Activated naive CD4-positive, alpha-beta T cell treated with anti-CD3 and anti-CD28 coated beads for 36 hours (primary cell): ENCODE results near the gene ATP13A3. TPM values are rescaled to one million over a fixed set of nuclear protein-coding genes. Genes with fewer than 3 reads are reported as not detected.

Experiments
- CTCF ChIA-PET: fragments of 350-600 bp; sonication (Branson Sonifier 250); formaldehyde crosslinking; loops from one replicate; lab custom pipeline; 2021; ENCODE audit warnings: antibody characterized with exemption; lab: Charles Lee
- DNase-seq: peaks from one replicate; pipeline ENCODE4 v3.0.0-alpha.2; 2020
- H3K27ac Mint-ChIP-seq: one replicate; pipeline ENCODE4 v1.8.0; 2021; ENCODE audit warnings: mild to moderate bottlenecking, mixed read lengths
- H3K27me3 Mint-ChIP-seq: one replicate; pipeline ENCODE4 v1.8.0; 2021; ENCODE audit warnings: low read depth, mixed read lengths
- H3K36me3 Mint-ChIP-seq: one replicate; pipeline ENCODE4 v1.8.0; 2021; ENCODE audit warnings: low read depth, mixed read lengths
- H3K4me1 Mint-ChIP-seq: one replicate; pipeline ENCODE4 v1.8.0; 2021; ENCODE audit warnings: low read depth, mixed read lengths
- H3K4me3 Mint-ChIP-seq: one replicate; pipeline ENCODE4 v1.8.0; 2021; ENCODE audit warnings: mild to moderate bottlenecking, moderate library complexity, mixed read lengths
- H3K9me3 Mint-ChIP-seq: one replicate; pipeline ENCODE4 v1.8.0; 2021; ENCODE audit warnings: mixed read lengths
- intact Hi-C: fragments of 100-400 bp; cut with micrococcal nuclease; formaldehyde crosslinking; loops from one replicate; pipeline ENCODE4 v1.15.1; 2023
- total RNA-seq, 2 experiments: library from RNA; stranded (reverse); gene quantifications; one replicate each; pipeline ENCODE4 v1.2.3, GENCODE V29; 2021

The ATP13A3 gene
- total RNA-seq, 2 experiments from 2014 or later: 88.4 to 92.3 TPM

DNA sequence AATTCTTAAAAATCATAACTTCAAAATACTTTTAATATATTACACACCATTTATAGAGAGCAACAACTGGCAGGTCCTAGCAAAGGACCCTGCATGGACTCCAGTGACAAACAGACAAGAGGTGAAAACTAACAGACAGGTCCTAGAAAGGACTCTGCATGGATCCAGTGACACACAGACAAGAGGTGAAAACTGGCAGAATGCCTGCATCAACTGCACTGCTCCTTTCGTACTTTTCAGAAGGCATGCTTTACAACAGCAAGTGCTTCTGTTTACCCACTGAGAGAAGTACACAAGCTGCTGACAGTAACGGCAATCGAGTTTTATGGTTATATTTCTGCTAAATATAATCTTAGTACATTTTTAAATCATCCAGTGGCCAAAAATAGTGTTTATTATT is 63.5 kb downstream of the ATP13A3 start:
- intact Hi-C loops: no loop called here
- H3K4me1 Mint-ChIP-seq: no peaks in the 10 kb centered on the region
- no peaks in the 10 kb centered on the region for H3K9me3 Mint-ChIP-seq
- no peak overlapping the region for H3K27ac Mint-ChIP-seq
- H3K27me3 Mint-ChIP-seq: no peaks in the 10 kb centered on the region
- CTCF ChIA-PET: interaction anchor here (1.4 kb wide), 1 partner anchor 16 kb away, joined by 3 read pairs; no protein-coding TSS in a partner anchor
- no peak for DNase-seq
- H3K36me3 Mint-ChIP-seq: peaks cover 29% of the 10 kb centered on the region
- H3K4me3 Mint-ChIP-seq: no peak overlapping the region

DNA sequence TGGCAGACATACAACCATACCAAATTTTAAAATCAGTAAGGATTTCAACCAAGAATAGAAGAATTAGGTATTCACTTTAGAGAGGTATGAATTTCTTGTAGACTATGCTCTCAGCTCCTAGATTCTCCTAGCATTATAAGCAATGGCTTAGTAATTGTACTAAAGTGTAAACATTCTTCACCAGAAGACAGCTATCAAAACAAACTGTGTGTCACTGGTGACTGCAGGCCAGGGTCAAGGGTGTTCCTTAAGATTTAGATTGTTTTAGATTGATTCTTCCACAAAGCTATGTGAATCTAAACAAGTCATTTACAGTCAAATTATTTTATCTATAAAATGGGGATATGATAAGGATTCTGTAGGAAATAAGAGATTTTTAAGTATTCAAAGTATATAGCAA is 64.6 kb downstream of the ATP13A3 start:
- intact Hi-C loops: no loop called here
- no peaks in the 10 kb centered on the region for H3K27me3 Mint-ChIP-seq
- no peak for DNase-seq
- H3K36me3 Mint-ChIP-seq: peaks cover 24% of the 10 kb centered on the region
- CTCF ChIA-PET: interaction anchor here (0.6 to 1.4 kb wide), 2 partner anchors 15 to 31 kb away, joined by 3 to 5 read pairs; no protein-coding TSS in a partner anchor
- no peak overlapping the region for H3K27ac Mint-ChIP-seq
- H3K9me3 Mint-ChIP-seq: no peaks in the 10 kb centered on the region
- H3K4me1 Mint-ChIP-seq: no peaks in the 10 kb centered on the region
- H3K4me3 Mint-ChIP-seq: no peak overlapping the region

DNA sequence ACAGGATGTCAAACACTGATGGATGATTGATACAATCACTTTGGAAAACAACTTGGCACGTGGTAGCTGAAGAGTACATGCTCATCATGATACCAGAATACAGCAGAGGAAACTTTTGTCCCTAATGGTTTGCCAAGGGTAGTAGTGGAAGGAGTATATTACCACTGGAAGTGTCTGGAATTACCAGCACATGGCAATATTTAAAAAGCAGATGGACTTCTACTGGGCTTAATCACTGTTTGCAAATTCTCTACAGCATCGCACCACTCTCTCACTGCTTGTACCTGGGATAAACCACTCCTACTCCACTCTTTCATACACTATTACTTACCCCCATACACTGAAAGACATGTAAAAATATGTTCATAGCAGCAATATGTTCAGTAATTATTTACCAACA is 68.1 kb downstream of the ATP13A3 start:
- H3K27me3 Mint-ChIP-seq: no peaks in the 10 kb centered on the region
- intact Hi-C loops: no loop called here
- no peak overlapping the region for H3K4me3 Mint-ChIP-seq
- H3K9me3 Mint-ChIP-seq: no peaks in the 10 kb centered on the region
- H3K4me1 Mint-ChIP-seq: no peaks in the 10 kb centered on the region
- no peak for DNase-seq
- no peak overlapping the region for H3K27ac Mint-ChIP-seq
- CTCF ChIA-PET: no interaction called here
- peaks cover 22% of the 10 kb centered on the region for H3K36me3 Mint-ChIP-seq

DNA sequence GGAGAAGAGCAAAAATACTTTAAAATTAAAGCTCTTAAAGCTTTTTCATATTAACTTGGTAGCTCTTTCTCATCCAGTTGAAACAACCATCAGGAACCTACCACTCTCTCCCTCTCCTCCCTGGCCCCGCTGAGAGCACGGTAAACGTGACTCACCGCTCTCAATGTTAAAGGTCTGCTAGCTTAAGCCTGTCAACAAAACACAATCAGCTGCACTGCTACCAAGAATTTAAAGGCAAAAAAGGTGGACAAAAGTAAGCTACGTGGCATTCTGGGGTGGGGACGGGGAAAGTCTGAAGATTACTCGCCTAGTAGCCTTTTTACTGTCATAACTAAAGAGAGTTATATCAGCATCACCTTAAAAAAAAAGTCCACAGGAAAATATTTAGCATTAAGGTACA is 79.4 kb downstream of the ATP13A3 start:
- peaks cover 16% of the 10 kb centered on the region for H3K36me3 Mint-ChIP-seq
- no peaks in the 10 kb centered on the region for H3K27me3 Mint-ChIP-seq
- CTCF ChIA-PET: interaction anchor here (0.9 to 15.7 kb wide), 10 partner anchors 11 to 188 kb away, joined by 3 to 166 read pairs (median 4); partner anchors contain the start of gene GP5

DNA sequence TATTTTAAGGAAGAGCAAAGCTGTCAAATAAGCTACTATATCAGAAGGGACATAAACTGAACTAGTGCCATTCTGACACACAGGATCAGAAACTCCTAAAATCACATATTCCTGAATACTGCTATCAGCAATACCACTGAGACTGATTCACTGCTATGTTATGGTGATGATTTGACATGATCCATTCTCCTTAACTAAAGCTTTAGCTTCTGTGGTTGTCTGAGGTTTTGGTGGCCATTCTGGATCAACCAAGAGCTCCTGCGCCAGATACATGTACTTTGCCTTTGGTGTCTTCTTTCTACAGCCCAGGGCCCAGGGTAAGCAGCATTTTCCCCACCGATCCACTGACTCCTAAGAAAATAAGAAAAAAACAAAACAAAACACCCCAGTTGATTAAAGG is 81.0 kb downstream of the ATP13A3 start:
- Mint-ChIP-seq H3K9me3 (no peaks in the 10 kb centered on the region), H3K27ac (no peak overlapping the region), H3K4me1 (peaks cover 2% of the 10 kb centered on the region), H3K27me3 (no peaks in the 10 kb centered on the region), H3K4me3 (no peak overlapping the region), H3K36me3 (peaks cover 11% of the 10 kb centered on the region)
- DNase-seq: no peak
- CTCF ChIA-PET: interaction anchor here (0.8 to 15.7 kb wide), 5 partner anchors 9 to 72 kb away, joined by 3 to 166 read pairs (median 31); partner anchors contain the start of gene GP5
- intact Hi-C loops: loop anchor here (2.0 kb wide), 1 partner anchor 61 kb away; no protein-coding TSS in a partner anchor

More for the DNA sequence above, 79.4 kb downstream of the ATP13A3 start:
- DNase-seq: no peak
- Mint-ChIP-seq H3K27ac (no peak overlapping the region), H3K4me1 (peaks cover 2% of the 10 kb centered on the region), H3K9me3 (no peaks in the 10 kb centered on the region), H3K4me3 (no peak overlapping the region)
- intact Hi-C loops: no loop called here

DNA sequence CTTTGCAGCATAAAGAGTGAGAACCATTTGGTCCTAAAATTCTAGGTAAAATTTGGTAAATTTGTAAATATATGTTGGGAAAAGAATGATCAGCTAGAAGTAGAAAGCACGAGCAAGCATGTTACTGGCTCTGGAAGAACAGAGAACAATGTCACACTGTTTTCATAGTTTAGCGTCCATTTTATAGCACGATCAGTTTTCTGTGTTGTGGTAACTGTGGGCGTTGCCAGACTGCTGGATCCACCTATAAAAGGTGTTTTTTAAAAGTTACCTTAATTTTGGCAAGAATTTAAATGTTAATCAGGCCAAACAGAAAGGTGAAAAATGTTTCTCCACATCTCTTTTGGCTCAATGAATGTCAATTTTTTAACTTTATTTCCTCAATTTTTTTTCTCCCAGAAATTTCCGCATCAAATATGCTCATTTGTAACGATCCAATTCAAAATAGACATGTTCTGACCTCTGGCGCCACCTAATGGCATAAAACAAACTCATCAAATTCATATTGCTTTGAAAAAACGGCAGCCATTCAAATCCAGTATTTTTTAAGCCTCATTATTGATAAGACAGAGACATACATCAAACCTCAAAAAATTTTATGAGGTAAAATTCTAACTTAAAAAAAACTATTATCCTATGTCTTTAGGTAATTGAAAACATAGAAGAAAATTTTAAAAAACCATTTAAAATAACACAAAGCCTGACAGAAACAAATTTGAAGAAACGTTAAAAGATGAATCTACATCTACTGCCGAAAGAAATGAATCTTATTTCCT is 82.2 kb downstream of the ATP13A3 start:
- Mint-ChIP-seq H3K36me3 (peaks cover 8% of the 10 kb centered on the region), H3K9me3 (no peaks in the 10 kb centered on the region), H3K4me3 (no peak overlapping the region), H3K27ac (no peak overlapping the region), H3K27me3 (no peaks in the 10 kb centered on the region), H3K4me1 (peaks cover 9% of the 10 kb centered on the region)
- CTCF ChIA-PET: interaction anchor here (0.6 to 15.7 kb wide), 10 partner anchors 8 to 83 kb away, joined by 3 to 166 read pairs (median 4); partner anchors contain the start of gene GP5
- peak; percentile 60 for DNase-seq
- intact Hi-C loops: loop anchor here (1.0 to 2.0 kb wide), 2 partner anchors 60 to 71 kb away; no protein-coding TSS in a partner anchor

DNA sequence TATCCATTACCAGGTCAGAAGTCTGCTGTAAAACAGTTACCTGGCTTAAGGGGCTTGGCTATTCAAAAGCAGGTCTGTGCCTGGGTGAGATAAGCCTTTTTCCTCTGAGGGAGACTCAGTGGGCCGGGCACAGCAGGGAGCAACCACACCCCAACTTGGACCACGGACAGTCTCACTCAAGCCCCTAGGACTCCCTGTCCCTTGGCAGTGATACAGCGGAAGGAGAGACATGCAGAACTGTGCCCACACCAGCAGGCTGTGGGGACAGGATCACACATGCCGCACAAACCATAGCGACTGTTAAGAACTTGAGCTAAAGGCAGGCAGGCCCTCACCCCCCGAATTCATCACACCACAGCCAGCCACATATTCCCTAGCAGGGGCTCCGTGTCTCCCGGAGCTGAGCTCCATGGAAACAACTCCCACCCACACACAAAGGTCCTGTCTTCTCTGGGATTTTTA is 84.9 kb downstream of the ATP13A3 start:
- no peak for DNase-seq
- H3K27ac Mint-ChIP-seq: no peak overlapping the region
- intact Hi-C loops: no loop called here

DNA sequence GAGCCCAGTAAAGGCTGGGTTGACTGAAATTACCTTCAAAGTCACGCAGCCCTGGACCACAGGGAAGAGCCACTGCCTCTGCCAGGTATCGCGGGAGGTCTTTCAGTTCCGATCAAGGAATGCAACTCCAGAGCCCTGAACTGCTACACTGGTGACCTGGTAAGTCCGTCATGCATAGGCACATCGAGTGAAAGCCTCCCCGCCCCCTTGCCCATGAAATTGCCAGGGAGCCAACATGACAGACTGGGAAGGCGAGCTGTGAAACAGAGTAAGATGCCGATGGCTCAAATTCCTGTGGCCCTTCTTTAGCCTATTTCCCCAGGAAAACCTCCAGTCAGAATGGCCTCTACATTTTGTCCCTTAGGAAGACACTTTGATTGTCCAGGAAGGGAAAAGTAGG is 85.5 kb downstream of the ATP13A3 start:
- Mint-ChIP-seq H3K9me3 (no peaks in the 10 kb centered on the region), H3K36me3 (peaks cover 3% of the 10 kb centered on the region), H3K4me1 (peaks cover 35% of the 10 kb centered on the region), H3K27ac (no peak overlapping the region), H3K4me3 (no peak overlapping the region), H3K27me3 (peaks cover 5% of the 10 kb centered on the region)
- CTCF ChIA-PET: interaction anchor here (15.7 kb wide), 1 partner anchor 59 kb away, joined by 166 read pairs; no protein-coding TSS in a partner anchor
- DNase-seq: no peak
- intact Hi-C loops: no loop called here

More for the DNA sequence above, 84.9 kb downstream of the ATP13A3 start:
- Mint-ChIP-seq H3K27me3 (peaks cover 5% of the 10 kb centered on the region), H3K9me3 (no peaks in the 10 kb centered on the region), H3K4me3 (no peak overlapping the region), H3K36me3 (peaks cover 3% of the 10 kb centered on the region), H3K4me1 (peaks cover 32% of the 10 kb centered on the region)
- CTCF ChIA-PET: interaction anchor here (1.0 to 15.7 kb wide), 5 partner anchors 13 to 69 kb away, joined by 3 to 166 read pairs (median 4); no protein-coding TSS in a partner anchor

DNA sequence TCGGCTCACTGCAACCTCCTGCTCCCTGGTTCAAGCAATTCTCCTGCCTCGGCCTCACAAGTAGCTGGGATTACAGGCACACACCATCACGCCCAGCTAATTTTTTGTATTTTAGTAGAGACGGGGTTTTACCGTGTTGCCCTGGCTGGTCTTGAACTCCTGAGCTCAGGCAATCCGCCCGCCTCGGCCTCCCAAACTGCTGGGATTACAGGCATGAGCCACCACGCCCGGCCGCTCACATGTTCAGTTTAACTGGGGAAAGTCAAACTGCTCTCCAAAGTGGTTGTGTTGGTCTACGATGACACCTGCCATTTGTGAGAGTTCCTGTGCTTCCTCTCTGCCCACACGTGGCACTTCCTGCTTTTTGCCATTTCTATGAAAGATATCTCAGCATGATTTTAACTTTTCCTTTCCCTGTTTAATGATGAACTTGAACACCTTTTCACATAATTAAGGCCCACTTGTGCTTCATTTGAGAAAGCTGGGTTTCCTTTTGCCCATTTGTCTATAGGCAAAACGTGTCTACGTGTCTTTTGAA is 86.9 kb downstream of the ATP13A3 start:
- intact Hi-C loops: loop anchor here (5.0 kb wide), 2 partner anchors 232 to 623 kb away; partner anchors contain the start of gene TMEM44
- Mint-ChIP-seq H3K4me3 (no peak overlapping the region), H3K36me3 (peaks cover 3% of the 10 kb centered on the region), H3K9me3 (no peaks in the 10 kb centered on the region), H3K4me1 (peaks cover 49% of the 10 kb centered on the region), H3K27me3 (peaks cover 5% of the 10 kb centered on the region), H3K27ac (no peak overlapping the region)
- CTCF ChIA-PET: interaction anchor here (0.6 to 15.7 kb wide), 3 partner anchors 57 to 159 kb away, joined by 3 to 166 read pairs (median 4); no protein-coding TSS in a partner anchor
- DNase-seq: peak; percentile 8

DNA sequence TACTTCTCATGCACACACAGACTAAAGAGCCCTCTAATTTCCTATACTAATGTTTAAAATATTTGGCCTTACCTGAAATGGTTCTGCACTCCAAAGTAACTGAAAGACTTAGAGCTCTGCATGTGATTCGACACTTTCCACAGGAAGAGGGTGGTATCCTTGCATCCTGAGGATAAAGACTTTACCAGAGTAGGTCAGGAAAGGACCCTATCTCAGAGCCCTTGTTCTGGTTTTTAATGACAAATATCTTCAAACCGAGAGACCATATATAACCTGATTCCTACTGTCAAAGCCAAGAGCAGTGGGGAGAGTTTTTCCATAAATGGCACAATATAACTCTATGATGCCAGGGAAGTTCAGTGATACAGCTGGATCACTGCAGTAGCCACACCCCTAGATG is 87.6 kb downstream of the ATP13A3 start, which contains the start of gene GP5:
Gene GP5, minus strand, starts transcription at position 101 of the 400 bp plus-strand sequence. CDS start 984 bp downstream, outside the sequence.
- H3K27me3 Mint-ChIP-seq: peaks cover 5% of the 10 kb centered on the region
- no peak for DNase-seq
- no peaks in the 10 kb centered on the region for H3K9me3 Mint-ChIP-seq
- intact Hi-C loops: loop anchor here (5.0 kb wide), 2 partner anchors 233 to 622 kb away; partner anchors contain the start of gene TMEM44
- CTCF ChIA-PET: interaction anchor here (0.6 to 15.7 kb wide), 6 partner anchors 8 to 160 kb away, joined by 3 to 166 read pairs (median 18); no protein-coding TSS in a partner anchor
- no peak within 1 kb of the TSS for H3K27ac Mint-ChIP-seq
- no peaks in the 10 kb centered on the region for H3K36me3 Mint-ChIP-seq
- peaks cover 53% of the 10 kb centered on the region for H3K4me1 Mint-ChIP-seq
- H3K4me3 Mint-ChIP-seq: peak within 1 kb of the TSS; percentile 76

DNA sequence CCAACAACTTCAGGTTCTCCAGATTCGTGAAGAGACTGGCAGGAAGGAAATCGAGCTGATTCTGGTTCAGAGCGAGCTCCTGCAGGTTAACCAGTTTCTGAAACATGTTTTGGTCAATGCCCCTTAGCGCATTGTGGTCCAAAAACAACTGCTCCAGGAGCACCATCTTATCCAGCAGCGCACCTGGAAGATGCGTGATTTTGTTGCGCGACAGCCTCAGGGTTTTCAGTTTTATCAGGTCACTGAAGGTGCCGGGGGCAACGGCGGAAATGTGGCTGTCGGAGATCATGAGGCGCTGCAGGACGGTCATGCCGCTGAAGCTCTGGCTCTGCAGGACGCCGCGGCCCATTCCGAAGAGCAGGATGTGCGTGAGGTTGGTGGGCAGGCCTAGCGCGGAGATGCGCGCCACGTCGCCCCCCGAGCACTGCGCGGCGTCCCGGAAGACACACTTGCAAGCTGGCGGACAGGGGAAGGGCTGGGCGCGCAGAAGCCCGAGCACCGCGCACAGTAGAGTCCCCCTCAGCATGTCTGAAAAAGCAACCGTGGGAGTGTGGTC is 89.0 kb downstream of the ATP13A3 start:
- intact Hi-C loops: loop anchor here (2.0 to 5.0 kb wide), 7 partner anchors 53 to 621 kb away; partner anchors contain the start of genes ATP13A3, HES1 and TMEM44
- peaks cover 53% of the 10 kb centered on the region for H3K4me1 Mint-ChIP-seq
- no peaks in the 10 kb centered on the region for H3K9me3 Mint-ChIP-seq
- CTCF ChIA-PET: interaction anchor here (1.0 to 15.7 kb wide), 6 partner anchors 9 to 116 kb away, joined by 3 to 166 read pairs (median 17); no protein-coding TSS in a partner anchor
- peaks cover 5% of the 10 kb centered on the region for H3K27me3 Mint-ChIP-seq
- peak; percentile 43 for DNase-seq
- H3K36me3 Mint-ChIP-seq: no peaks in the 10 kb centered on the region
- H3K27ac Mint-ChIP-seq: no peak overlapping the region
- H3K4me3 Mint-ChIP-seq: peak overlapping the region; percentile 76
